Mucosa of rectum (tissue), 2 donors: ENCODE measurements around the gene GAL3ST2.
"Not testable (repeated sequence)": the region's sequence is repeated elsewhere in the genome, so short reads cannot be mapped to it uniquely, and the experiment has no call there.

ENCODE experiments used
- H3K27ac ChIP-seq, 2 donors: one replicate each; pipeline ENCODE4 v1.7.0; 2013; ENCODE audit warnings: inconsistent platforms in 2 of 2, low read depth in 2 of 2, low read length in 2 of 2
- H3K27me3 ChIP-seq, 2 donors: one replicate each; pipeline ENCODE4 v1.7.0; 2013; ENCODE audit warnings: low read length in 2 of 2; ENCODE audit not compliant: control insufficient read depth in 2 of 2, insufficient read depth in 2 of 2
- H3K36me3 ChIP-seq, 2 donors: one replicate each; pipeline ENCODE4 v1.7.0; 2013; ENCODE audit warnings: low read length in 2 of 2; ENCODE audit not compliant: control insufficient read depth in 2 of 2, insufficient read depth in 2 of 2
- H3K4me1 ChIP-seq, 2 donors: one replicate each; pipeline ENCODE4 v1.7.0; 2013; ENCODE audit warnings: low read length in 2 of 2, mild to moderate bottlenecking in 1 of 2; ENCODE audit not compliant: control insufficient read depth in 2 of 2, insufficient read depth in 2 of 2
- H3K4me3 ChIP-seq, 2 donors: one replicate each; pipeline ENCODE4 v1.7.0; 2013; ENCODE audit warnings: low read length in 2 of 2
- H3K9ac ChIP-seq, 2 donors: one replicate each; pipeline ENCODE4 v1.7.0; 2013; ENCODE audit warnings: low read length in 2 of 2, low read depth in 1 of 2, mild to moderate bottlenecking in 1 of 2
- H3K9me3 ChIP-seq, 2 donors: one replicate each; pipeline ENCODE4 v1.7.0; 2013; ENCODE audit warnings: low read length in 2 of 2; ENCODE audit not compliant: control insufficient read depth in 2 of 2
- donor health status: healthy.
- donor health status: Normal muscosa, but diverticular disease.

The GAL3ST2 gene

GRCh38 chr2:241776336-241777169 is at the start of gene GAL3ST2:
GAL3ST2 (plus strand) TSS chr2:241776822; CDS start chr2:241776956, 134 bp downstream.
- H3K9me3 ChIP-seq, result no peaks in the 10 kb centered on the region
- peak within 1 kb of the TSS; percentile 76 to 77 for H3K4me3 ChIP-seq
- peak within 1 kb of the TSS; percentile 88 to 91 for H3K27ac ChIP-seq
- H3K36me3 ChIP-seq, result no peaks in the 10 kb centered on the region
- H3K4me1 ChIP-seq, result peaks cover 27 to 47% of the 10 kb centered on the region in 2 donors
- peak within 1 kb of the TSS; percentile 84 to 86 for H3K9ac ChIP-seq
- H3K27me3 ChIP-seq, result no peaks in the 10 kb centered on the region

GRCh38 chr2:241728000-241728399 is 48.6 kb upstream of the GAL3ST2 start:
- peaks cover 0 to 4% of the 10 kb centered on the region in 2 donors for H3K9me3 ChIP-seq
- H3K27me3 ChIP-seq, result no peaks in the 10 kb centered on the region
- H3K27ac ChIP-seq, result no peak overlapping the region
- peaks cover 0 to under 1% of the 10 kb centered on the region in 2 donors for H3K4me1 ChIP-seq
- no peak overlapping the region for H3K9ac ChIP-seq
- peaks cover 8 to 20% of the 10 kb centered on the region in 2 donors for H3K36me3 ChIP-seq
- no peak overlapping the region for H3K4me3 ChIP-seq

GRCh38 chr2:241728627-241729026 is 48.0 kb upstream of the GAL3ST2 start:
- H3K4me3 ChIP-seq, result no peak overlapping the region
- H3K27ac ChIP-seq, result no peak overlapping the region

GRCh38 chr2:241729868-241730267 is 46.8 kb upstream of the GAL3ST2 start:
- Histone ChIP-seq H3K4me1 (peaks cover 6 to 10% of the 10 kb centered on the region in 2 donors), H3K36me3 (peaks cover 0 to 5% of the 10 kb centered on the region in 2 donors), H3K9me3 (no peaks in the 10 kb centered on the region), H3K4me3 (no peak overlapping the region), H3K9ac (no peak overlapping the region), H3K27ac (no peak overlapping the region), H3K27me3 (no peaks in the 10 kb centered on the region)

More at GRCh38 chr2:241728627-241729026, 48.0 kb upstream of the GAL3ST2 start:
- Histone ChIP-seq H3K9ac (no peak overlapping the region), H3K4me1 (peaks cover under 1 to 5% of the 10 kb centered on the region in 2 donors), H3K27me3 (no peaks in the 10 kb centered on the region), H3K36me3 (peaks cover 2 to 14% of the 10 kb centered on the region in 2 donors), H3K9me3 (no peaks in the 10 kb centered on the region)

GRCh38 chr2:241730671-241731293 is 45.8 kb upstream of the GAL3ST2 start:
- Histone ChIP-seq H3K4me3 (no peak overlapping the region), H3K27ac (no peak overlapping the region), H3K4me1 (peaks cover 9 to 10% of the 10 kb centered on the region in 2 donors), H3K9ac (no peak overlapping the region), H3K36me3 (peaks cover 0 to 4% of the 10 kb centered on the region in 2 donors), H3K9me3 (no peaks in the 10 kb centered on the region), H3K27me3 (no peaks in the 10 kb centered on the region)

- H3K27me3 ChIP-seq, H3K36me3 ChIP-seq, H3K4me1 ChIP-seq, H3K9ac ChIP-seq, H3K9me3 ChIP-seq, H3K27ac ChIP-seq: not testable (repeated sequence)
- peak overlapping the region in 1 of 2 donors; percentile 10 for H3K4me3 ChIP-seq
Measured at GRCh38 chr2:241732513-241733186, 44.0 kb upstream of the GAL3ST2 start.

GRCh38 chr2:241733391-241734207 is 43.0 kb upstream of the GAL3ST2 start:
- Histone ChIP-seq H3K27me3 (no peaks in the 10 kb centered on the region), H3K27ac (peak overlapping the region in 1 of 2 donors; percentile 38), H3K9ac (peak overlapping the region in 1 of 2 donors; percentile 63), H3K4me3 (peak overlapping the region; percentile 56 to 99), H3K9me3 (no peaks in the 10 kb centered on the region), H3K4me1 (peaks cover 9 to 10% of the 10 kb centered on the region in 2 donors), H3K36me3 (peaks cover 0 to 5% of the 10 kb centered on the region in 2 donors)

DNA sequence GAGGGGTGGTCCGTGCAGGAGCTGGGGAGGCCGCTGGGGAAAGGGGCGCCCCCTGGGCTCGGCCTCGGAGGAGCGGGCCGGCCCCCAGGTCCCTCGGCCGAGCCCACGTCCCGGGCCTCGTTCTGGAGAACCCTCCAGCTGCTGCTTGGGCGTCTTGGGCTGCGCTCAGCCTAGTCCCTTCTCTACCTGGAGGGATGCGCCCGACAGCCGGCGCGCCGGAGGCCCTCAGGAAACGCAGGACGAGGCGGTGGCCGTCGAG is 42.5 kb upstream of the GAL3ST2 start:
- Histone ChIP-seq H3K27ac (peak overlapping the region in 1 of 2 donors; percentile 38), H3K27me3 (no peaks in the 10 kb centered on the region), H3K4me1 (peaks cover 9 to 10% of the 10 kb centered on the region in 2 donors), H3K4me3 (peak overlapping the region; percentile 56 to 99), H3K9ac (peak overlapping the region in 1 of 2 donors; percentile 63), H3K9me3 (no peaks in the 10 kb centered on the region), H3K36me3 (peaks cover 0 to 5% of the 10 kb centered on the region in 2 donors)

DNA sequence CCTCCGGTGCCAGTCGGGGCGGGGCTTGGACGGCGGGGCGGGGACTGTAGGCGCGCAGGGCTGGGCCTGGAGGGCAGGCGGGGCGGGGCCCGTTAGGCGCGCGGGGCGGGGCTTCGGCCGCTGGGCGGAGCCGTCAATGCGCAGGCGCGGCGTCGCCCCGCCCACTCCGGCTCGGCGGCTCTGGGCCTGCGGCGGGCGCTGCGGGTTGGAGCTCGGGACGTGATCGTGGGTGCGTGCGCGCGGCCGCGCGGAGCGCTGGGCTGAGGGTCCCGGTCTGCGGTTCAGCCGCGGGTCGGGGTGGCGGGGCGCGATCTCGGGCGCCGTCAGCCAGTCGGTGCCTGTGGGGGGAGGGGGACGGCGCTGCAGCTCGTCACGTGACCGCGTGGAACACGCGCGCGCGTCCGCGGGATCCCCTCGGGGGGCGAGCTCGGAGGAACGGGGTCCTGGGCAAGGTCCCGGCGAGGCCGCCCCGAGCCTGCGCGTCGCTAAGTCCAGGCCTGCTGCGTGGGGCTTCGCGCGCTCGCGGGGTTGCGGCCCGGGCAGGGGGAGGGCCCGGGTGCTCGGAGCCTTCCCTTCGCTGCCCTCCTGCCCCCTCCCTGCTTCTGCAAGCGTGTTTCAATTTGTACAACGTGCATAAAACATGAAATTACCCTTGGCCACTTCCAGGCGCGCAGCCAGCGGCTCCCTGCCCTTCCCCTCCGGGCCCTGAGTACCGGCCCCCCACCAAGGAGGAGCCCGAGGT is 42.0 kb upstream of the GAL3ST2 start, which contains the start of gene D2HGDH:
D2HGDH (plus strand) TSS at position 164 of the 742 bp plus-strand sequence. CDS start 595 bp downstream, outside the sequence.
- Histone ChIP-seq H3K4me3 (peak within 1 kb of the TSS; percentile 85 to 99), H3K27ac (peak within 1 kb of the TSS; percentile 91 to 94), H3K4me1 (peaks cover 9 to 10% of the 10 kb centered on the region in 2 donors), H3K9ac (peak within 1 kb of the TSS; percentile 72 to 81), H3K36me3 (peaks cover 0 to 5% of the 10 kb centered on the region in 2 donors), H3K27me3 (no peaks in the 10 kb centered on the region), H3K9me3 (no peaks in the 10 kb centered on the region)
